Activated effector memory CD4-positive, alpha-beta T cell treated with anti-CD3 and anti-CD28 coated beads, Interleukin-2, amount 50 U/mL, for 16 hours (primary cell): ENCODE results near the gene EYA3.
"Not testable (repeated sequence)": the region's sequence is repeated elsewhere in the genome, so short reads cannot be mapped to it uniquely, and the experiment has no call there.

ENCODE experiments used
- DNase-seq: peaks from one replicate; pipeline ENCODE4 v3.0.0-alpha.2; 2020

The EYA3 gene

GRCh38 chr1:28027238-28027637 lies 61.2 kb downstream of the EYA3 start:
- no peak for DNase-seq

GRCh38 chr1:28026329-28026728 lies 62.1 kb downstream of the EYA3 start:
- no peak for DNase-seq

- no peak for DNase-seq
Observed at GRCh38 chr1:28021064-28021463, 67.3 kb downstream of the EYA3 start.

- DNase-seq = no peak
Observed at GRCh38 chr1:28010969-28011368, 77.4 kb downstream of the EYA3 start.

- not testable (repeated sequence) for DNase-seq
Observed at GRCh38 chr1:28003117-28003516, 85.3 kb downstream of the EYA3 start.

- DNase-seq = no peak
Observed at GRCh38 chr1:28002600-28002999, 85.8 kb downstream of the EYA3 start.

GRCh38 chr1:27999055-27999454 lies 89.4 kb downstream of the EYA3 start:
- no peak for DNase-seq

- DNase-seq = not testable (repeated sequence)
Observed at GRCh38 chr1:27994526-27994925, 93.9 kb downstream of the EYA3 start.

GRCh38 chr1:27994060-27994459 lies 94.3 kb downstream of the EYA3 start:
- DNase-seq = no peak

GRCh38 chr1:27993241-27993640 lies 95.2 kb downstream of the EYA3 start:
- DNase-seq = peak; percentile 67

- DNase-seq = peak; percentile 81
Observed at GRCh38 chr1:27992276-27992675, 96.1 kb downstream of the EYA3 start.

GRCh38 chr1:27990920-27991537 lies 97.4 kb downstream of the EYA3 start:
- DNase-seq = no peak

GRCh38 chr1:27981145-27981544 lies 107.3 kb downstream of the EYA3 start:
- DNase-seq = no peak

- DNase-seq = no peak
Observed at GRCh38 chr1:27980216-27980845, 108.1 kb downstream of the EYA3 start.

- DNase-seq = no peak
Observed at GRCh38 chr1:27979859-27980201, 108.6 kb downstream of the EYA3 start.

- no peak for DNase-seq
Observed at GRCh38 chr1:27979151-27979858, 109.1 kb downstream of the EYA3 start.

GRCh38 chr1:27974417-27974781 lies 114.0 kb downstream of the EYA3 start:
- DNase-seq = no peak

GRCh38 chr1:27973771-27974416 lies 114.5 kb downstream of the EYA3 start:
- no peak for DNase-seq

GRCh38 chr1:27972141-27972540 lies 116.3 kb downstream of the EYA3 start:
- DNase-seq = no peak

- no peak for DNase-seq
Observed at GRCh38 chr1:27971674-27972073, 116.7 kb downstream of the EYA3 start.

GRCh38 chr1:27970401-27970800 lies 118.0 kb downstream of the EYA3 start:
- no peak for DNase-seq

GRCh38 chr1:27968692-27969091 lies 119.7 kb downstream of the EYA3 start:
- no peak for DNase-seq

- no peak for DNase-seq
Observed at GRCh38 chr1:27967884-27968466, 120.4 kb downstream of the EYA3 start.
